Neural progenitor cell (in vitro differentiated cells): ENCODE data around the gene TADA1. TPM values are rescaled to one million over a fixed set of nuclear protein-coding genes. Genes with fewer than 3 reads are reported as not detected.

Experiments
- DNase-seq: peaks from one replicate; pipeline ENCODE4 v3.0.0-alpha.2; 2016; ENCODE audit warnings: low spot score
- H2AFZ ChIP-seq: fragments of 200-600 bp; sonication (generic); replicated peaks from 2 replicates; pipeline ENCODE4 v1.6.1; 2016; ENCODE audit warnings: antibody characterized with exemption
- H3F3A ChIP-seq: fragments of 200-600 bp; sonication (generic); 2 replicates; pipeline ENCODE4 v1.6.1; 2016; ENCODE audit warnings: antibody characterized with exemption, low read depth
- H3K27ac ChIP-seq: fragments of 200-600 bp; sonication (generic); 2 replicates; pipeline ENCODE4 v1.5.1; 2016; ENCODE audit warnings: mild to moderate bottlenecking
- H3K27me3 ChIP-seq: fragments of 200-600 bp; sonication (generic); 2 replicates; pipeline ENCODE4 v1.6.1; 2016; ENCODE audit warnings: mild to moderate bottlenecking, moderate library complexity
- H3K36me3 ChIP-seq: fragments of 200-600 bp; sonication (generic); 2 replicates; pipeline ENCODE4 v1.5.1; 2016
- H3K4me1 ChIP-seq: fragments of 200-600 bp; sonication (generic); 2 replicates; pipeline ENCODE4 v1.6.1; 2016; ENCODE audit warnings: mixed run types
- H3K4me2 ChIP-seq: fragments of 200-600 bp; sonication (generic); 2 replicates; pipeline ENCODE4 v1.6.1; 2016
- H3K4me3 ChIP-seq: fragments of 200-600 bp; sonication (generic); 2 replicates; pipeline ENCODE4 v1.5.1; 2016
- H3K79me2 ChIP-seq: fragments of 200-600 bp; sonication (generic); 2 replicates; pipeline ENCODE4 v1.6.1; 2016; ENCODE audit warnings: low read depth
- H3K9ac ChIP-seq: fragments of 200-600 bp; sonication (generic); 2 replicates; pipeline ENCODE4 v1.6.1; 2016
- H3K9me3 ChIP-seq: fragments of 200-600 bp; sonication (generic); 2 replicates; pipeline ENCODE4 v1.5.1; 2016; ENCODE audit warnings: low read depth
- H4K20me1 ChIP-seq: fragments of 200-600 bp; sonication (generic); 2 replicates; pipeline ENCODE4 v1.6.1; 2016; ENCODE audit warnings: low read depth
- H3K27ac Mint-ChIP-seq: 3 replicates; pipeline ENCODE4 v1.8.0; 2021; ENCODE audit warnings: mixed read lengths
- H3K27me3 Mint-ChIP-seq: 2 replicates; pipeline ENCODE4 v1.8.0; 2022; ENCODE audit warnings: low read depth, mild to moderate bottlenecking, inconsistent platforms, moderate library complexity, mixed read lengths; ENCODE audit not compliant: insufficient read depth
- H3K36me3 Mint-ChIP-seq: 3 replicates; pipeline ENCODE4 v1.8.0; 2021; ENCODE audit warnings: mixed read lengths
- H3K4me1 Mint-ChIP-seq: 3 replicates; pipeline ENCODE4 v1.8.0; 2021; ENCODE audit warnings: mixed read lengths
- H3K4me3 Mint-ChIP-seq: 3 replicates; pipeline ENCODE4 v1.8.0; 2021; ENCODE audit warnings: mild to moderate bottlenecking, moderate library complexity, mixed read lengths
- H3K9me3 Mint-ChIP-seq: 3 replicates; pipeline ENCODE4 v1.8.0; 2020; ENCODE audit warnings: mixed read lengths
- CTCF ChIP-seq: fragments of 200-600 bp; sonication (generic); IDR thresholded peaks from 2 replicates; pipeline ENCODE4 v1.5.1; 2017; ENCODE audit warnings: antibody characterized with exemption, mild to moderate bottlenecking
- EZH2 ChIP-seq: fragments of 200-600 bp; sonication (generic); IDR thresholded peaks from 2 replicates; pipeline ENCODE4 v1.6.1; 2017; ENCODE audit warnings: antibody characterized with exemption, mild to moderate bottlenecking, moderate library complexity
- EZH2phosphoT487 ChIP-seq: fragments of 200-600 bp; sonication (generic); IDR thresholded peaks from 2 replicates; pipeline ENCODE4 v1.6.1; 2017; ENCODE audit warnings: antibody characterized with exemption
- total RNA-seq: library from RNA; depleted of rRNA; stranded (reverse); fragments of >200 nt; gene quantifications from 2 replicates; pipeline ENCODE4 v1.2.3, GENCODE V29; 2015; ENCODE audit warnings: low replicate concordance

TADA1 gene
- total RNA-seq, 1 donor from 2014 or later = 54.4 TPM

GRCh38 chr1:166888373-166889111 lies 12.5 kb upstream of the TADA1 start:
- Mint-ChIP-seq H3K4me1 (peaks cover 57% of the 10 kb centered on the region), H3K36me3 (no peaks in the 10 kb centered on the region), H3K4me3 (peak overlapping the region; percentile 27), H3K27me3 (peaks cover 8% of the 10 kb centered on the region), H3K9me3 (peaks cover 2% of the 10 kb centered on the region), H3K27ac (peak overlapping the region; percentile 81)
- no peaks in the 10 kb centered on the region for H4K20me1 ChIP-seq
- no peak overlapping the region for H3K4me3 ChIP-seq
- H3K4me1 ChIP-seq = no peaks in the 10 kb centered on the region
- peaks cover 25% of the 10 kb centered on the region for H3K27me3 ChIP-seq
- H3K9me3 ChIP-seq = no peaks in the 10 kb centered on the region
- DNase-seq = peak; percentile 29
- no peaks in the 10 kb centered on the region for H3F3A ChIP-seq
- no peaks in the 10 kb centered on the region for H3K36me3 ChIP-seq
- no peak overlapping the region for H3K27ac ChIP-seq
- H3K9ac ChIP-seq = no peak overlapping the region
- H2AFZ ChIP-seq = no peak overlapping the region
- no peaks in the 10 kb centered on the region for H3K79me2 ChIP-seq
- TF ChIP-seq EZH2phosphoT487 (no peak), EZH2 (no peak), CTCF (no peak)
- H3K4me2 ChIP-seq = no peak overlapping the region

GRCh38 chr1:166884971-166885370 lies 8.9 kb upstream of the TADA1 start:
- no peak for TF ChIP-seq EZH2
- no peak for TF ChIP-seq EZH2phosphoT487
- no peak for TF ChIP-seq CTCF
- H3K4me1 ChIP-seq = no peaks in the 10 kb centered on the region
- no peak for DNase-seq
- H3K36me3 ChIP-seq = no peaks in the 10 kb centered on the region
- no peaks in the 10 kb centered on the region for H4K20me1 ChIP-seq
- H3K27me3 ChIP-seq = peaks cover 41% of the 10 kb centered on the region
- H3K9ac ChIP-seq = no peak overlapping the region
- H3K4me3 ChIP-seq = no peak overlapping the region
- Mint-ChIP-seq H3K27ac (peak overlapping the region; percentile 85), H3K36me3 (no peaks in the 10 kb centered on the region), H3K4me3 (no peak overlapping the region), H3K9me3 (peaks cover 5% of the 10 kb centered on the region), H3K27me3 (peaks cover 11% of the 10 kb centered on the region), H3K4me1 (peaks cover 56% of the 10 kb centered on the region)
- H2AFZ ChIP-seq = no peak overlapping the region
- peak overlapping the region; percentile 70 for H3K4me2 ChIP-seq
- H3F3A ChIP-seq = no peaks in the 10 kb centered on the region
- H3K9me3 ChIP-seq = no peaks in the 10 kb centered on the region
- no peaks in the 10 kb centered on the region for H3K79me2 ChIP-seq
- H3K27ac ChIP-seq = no peak overlapping the region

- H3K27me3 ChIP-seq = peaks cover 41% of the 10 kb centered on the region
- H3K4me1 Mint-ChIP-seq = peaks cover 47% of the 10 kb centered on the region
- no peak overlapping the region for H3K27ac ChIP-seq
- DNase-seq = peak; percentile 89
- no peaks in the 10 kb centered on the region for H3K36me3 Mint-ChIP-seq
- H3K4me3 ChIP-seq = peak overlapping the region; percentile 29
- H3K27ac Mint-ChIP-seq = no peak overlapping the region
- H3K79me2 ChIP-seq = no peaks in the 10 kb centered on the region
- H3K4me3 Mint-ChIP-seq = peak overlapping the region; percentile 54
- H3K4me1 ChIP-seq = no peaks in the 10 kb centered on the region
- TF ChIP-seq EZH2phosphoT487 = no peak
- TF ChIP-seq CTCF = peak; percentile 81
- peaks cover 11% of the 10 kb centered on the region for H3K27me3 Mint-ChIP-seq
- no peak overlapping the region for H3K9ac ChIP-seq
- no peaks in the 10 kb centered on the region for H3F3A ChIP-seq
- peaks cover 5% of the 10 kb centered on the region for H3K9me3 Mint-ChIP-seq
- no peaks in the 10 kb centered on the region for H3K36me3 ChIP-seq
- no peaks in the 10 kb centered on the region for H4K20me1 ChIP-seq
- H2AFZ ChIP-seq = peak overlapping the region; percentile 89
- H3K4me2 ChIP-seq = peak overlapping the region; percentile 70
- H3K9me3 ChIP-seq = no peaks in the 10 kb centered on the region
Measured at GRCh38 chr1:166884040-166884642, 8.1 kb upstream of the TADA1 start.
